DMS79 treated with DMSO at 0.1 percent for 48 hours (cell line): Measurements from ENCODE around the gene PSPN.
"Not testable (repeated sequence)": the region's sequence is repeated elsewhere in the genome, so short reads cannot be mapped to it uniquely, and the experiment has no call there.

Experiments used
- DNase-seq: peaks from one replicate; lab custom pipeline; 2025; lab: John Stamatoyannopoulos, UW

Gene PSPN

GRCh38 chr19:6373096-6373812, 2.5 kb downstream of the PSPN start:
- DNase-seq, result peak; percentile 95

- DNase-seq, result peak; percentile 99
Measured at GRCh38 chr19:6372594-6373095, 3.1 kb downstream of the PSPN start, which contains the start of gene ALKBH7. ALKBH7 (plus strand) TSS chr19:6372794; CDS start chr19:6372821, 27 bp downstream.

- DNase-seq, result no peak
Measured at GRCh38 chr19:6364353-6364752, 11.4 kb downstream of the PSPN start.

- no peak for DNase-seq
Measured at GRCh38 chr19:6362351-6362801, 13.4 kb downstream of the PSPN start.

- DNase-seq, result no peak
Measured at GRCh38 chr19:6362027-6362350, 13.7 kb downstream of the PSPN start.

GRCh38 chr19:6360857-6361216, 14.9 kb downstream of the PSPN start:
- DNase-seq, result not testable (repeated sequence)

- DNase-seq, result not testable (repeated sequence)
Measured at GRCh38 chr19:6360445-6360844, 15.3 kb downstream of the PSPN start.

- no peak for DNase-seq
Measured at GRCh38 chr19:6359568-6360341, 16.0 kb downstream of the PSPN start.

- no peak for DNase-seq
Measured at GRCh38 chr19:6358003-6358402, 17.7 kb downstream of the PSPN start.

- no peak for DNase-seq
Measured at GRCh38 chr19:6357174-6357573, 18.6 kb downstream of the PSPN start.

- DNase-seq, result not testable (repeated sequence)
Measured at GRCh38 chr19:6355321-6356040, 20.3 kb downstream of the PSPN start.

GRCh38 chr19:6354098-6354674, 21.5 kb downstream of the PSPN start:
- no peak for DNase-seq

GRCh38 chr19:6352381-6353165, 23.2 kb downstream of the PSPN start:
- no peak for DNase-seq

GRCh38 chr19:6350688-6351087, 25.0 kb downstream of the PSPN start:
- DNase-seq, result no peak

- not testable (repeated sequence) for DNase-seq
Measured at GRCh38 chr19:6349271-6349670, 26.5 kb downstream of the PSPN start.

GRCh38 chr19:6343462-6343861, 32.3 kb downstream of the PSPN start:
- no peak for DNase-seq

GRCh38 chr19:6340493-6341201, 35.1 kb downstream of the PSPN start:
- DNase-seq, result no peak

GRCh38 chr19:6334490-6335285, 41.0 kb downstream of the PSPN start:
- no peak for DNase-seq

GRCh38 chr19:6333439-6333838, 42.3 kb downstream of the PSPN start, which contains the start of gene ACER1:
ACER1 (minus strand) TSS chr19:6333612; CDS start chr19:6333551, 61 bp downstream.
- DNase-seq, result no peak

- DNase-seq, result no peak
Measured at GRCh38 chr19:6326815-6327214, 48.9 kb downstream of the PSPN start.
